Type B pancreatic cell (in vitro differentiated cells): ENCODE results near the gene VDR. TPM values are rescaled to one million over a fixed set of nuclear protein-coding genes. Genes with fewer than 3 reads are reported as not detected.

Experiments used
- DNase-seq: peaks from one replicate; pipeline ENCODE4 v3.0.0; 2021; ENCODE audit warnings: mixed read lengths; ENCODE audit not compliant: unreplicated experiment; ENCODE audit errors: extremely low spot score
- H3K27ac Mint-ChIP-seq: 2 replicates; pipeline ENCODE4 v1.8.0; 2021; ENCODE audit warnings: mild to moderate bottlenecking, mixed read lengths
- H3K27me3 Mint-ChIP-seq: 2 replicates; pipeline ENCODE4 v1.8.0; 2021; ENCODE audit warnings: mixed read lengths
- H3K36me3 Mint-ChIP-seq: 2 replicates; pipeline ENCODE4 v1.8.0; 2021; ENCODE audit warnings: mixed read lengths
- H3K4me1 Mint-ChIP-seq: one replicate; pipeline ENCODE4 v1.8.0; 2021; ENCODE audit warnings: mixed read lengths; ENCODE audit not compliant: unreplicated experiment
- H3K4me3 Mint-ChIP-seq: 2 replicates; pipeline ENCODE4 v1.8.0; 2021; ENCODE audit warnings: mild to moderate bottlenecking, mixed read lengths
- H3K9me3 Mint-ChIP-seq: 2 replicates; pipeline ENCODE4 v1.8.0; 2021; ENCODE audit warnings: mixed read lengths
- CTCF ChIP-seq: fragments of 200-600 bp; sonication (generic); conservative IDR thresholded peaks from 2 replicates; pipeline ENCODE4 v1.5.0; 2021; ENCODE audit warnings: antibody characterized with exemption, mild to moderate bottlenecking
- total RNA-seq: library from RNA; stranded (reverse); gene quantifications from 2 replicates; pipeline ENCODE4 v1.2.1, GENCODE V29; 2021; ENCODE audit warnings: low replicate concordance

Gene VDR
- total RNA-seq, 1 donor from 2014 or later, result 0.77 TPM

- Mint-ChIP-seq H3K27ac (peak overlapping the region; percentile 97), H3K36me3 (no peaks in the 10 kb centered on the region), H3K9me3 (no peaks in the 10 kb centered on the region), H3K4me1 (peaks cover 51% of the 10 kb centered on the region), H3K4me3 (peak overlapping the region; percentile 56), H3K27me3 (no peaks in the 10 kb centered on the region)
- DNase-seq, result no peak
- TF ChIP-seq CTCF, result no peak
These were observed 82.4 kb downstream of the VDR start for GRCh38 chr12:47822401-47822800.

GRCh38 chr12:47821346-47821706, 83.5 kb downstream of the VDR start:
- Mint-ChIP-seq H3K36me3 (no peaks in the 10 kb centered on the region), H3K27me3 (no peaks in the 10 kb centered on the region), H3K4me3 (peak overlapping the region; percentile 98), H3K9me3 (no peaks in the 10 kb centered on the region), H3K27ac (peak overlapping the region; percentile 97), H3K4me1 (peaks cover 59% of the 10 kb centered on the region)
- TF ChIP-seq CTCF, result no peak
- DNase-seq, result no peak

- peaks cover 62% of the 10 kb centered on the region for H3K4me1 Mint-ChIP-seq
- H3K27me3 Mint-ChIP-seq, result no peaks in the 10 kb centered on the region
- H3K27ac Mint-ChIP-seq, result peak overlapping the region; percentile 97
- no peaks in the 10 kb centered on the region for H3K9me3 Mint-ChIP-seq
- no peaks in the 10 kb centered on the region for H3K36me3 Mint-ChIP-seq
- DNase-seq, result no peak
- H3K4me3 Mint-ChIP-seq, result peak overlapping the region; percentile 98
- no peak for TF ChIP-seq CTCF
These were observed 84.0 kb downstream of the VDR start for GRCh38 chr12:47820631-47821345.

DNA sequence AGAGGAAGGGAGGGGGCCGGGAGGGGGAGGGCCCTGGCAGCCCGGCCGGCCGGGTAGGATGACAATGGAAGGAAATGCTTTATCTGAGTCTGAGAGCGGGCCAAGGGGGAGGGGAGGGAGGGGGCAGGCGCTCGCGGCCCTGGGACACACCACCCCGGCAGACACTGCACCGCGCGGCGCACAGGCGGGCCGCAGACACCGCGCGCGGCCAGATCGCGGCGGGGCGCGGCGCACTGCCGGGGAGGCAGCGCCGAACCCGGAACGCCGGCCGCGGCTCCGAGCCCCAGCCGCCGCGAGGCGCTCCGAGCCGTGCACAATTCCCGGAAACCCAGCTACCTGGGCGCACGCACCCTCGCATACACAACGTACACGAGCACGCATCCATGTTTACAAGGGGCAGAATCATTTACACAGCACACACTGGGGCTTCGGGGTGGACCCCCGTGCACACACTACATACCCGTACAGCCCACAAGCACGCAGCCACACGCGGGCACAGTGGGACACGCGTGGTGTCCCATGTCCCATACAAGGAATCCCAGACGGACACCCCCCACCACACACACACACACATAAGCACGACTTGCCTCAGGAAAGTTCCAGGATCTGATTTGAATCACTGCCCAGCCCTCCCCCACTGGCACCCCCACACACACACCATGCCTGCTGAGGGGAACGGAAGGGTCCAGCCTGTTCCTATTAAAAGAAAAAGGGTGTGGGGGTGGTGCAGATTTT, 84.7 kb downstream of the VDR start, which contains the start of gene HDAC7:
TSS of gene HDAC7 (minus strand) at position 8 of the 735 bp plus-strand sequence. CDS start 118 bp downstream, outside the sequence.
- peaks cover 56% of the 10 kb centered on the region for H3K4me1 Mint-ChIP-seq
- H3K4me3 Mint-ChIP-seq, result peak within 1 kb of the TSS; percentile 98
- no peaks in the 10 kb centered on the region for H3K9me3 Mint-ChIP-seq
- H3K27me3 Mint-ChIP-seq, result no peaks in the 10 kb centered on the region
- H3K36me3 Mint-ChIP-seq, result no peaks in the 10 kb centered on the region
- no peak for TF ChIP-seq CTCF
- H3K27ac Mint-ChIP-seq, result peak within 1 kb of the TSS; percentile 97
- DNase-seq, result no peak

GRCh38 chr12:47819138-47819895, 85.5 kb downstream of the VDR start:
- TF ChIP-seq CTCF, result peak; percentile 34
- peaks cover 53% of the 10 kb centered on the region for H3K4me1 Mint-ChIP-seq
- H3K36me3 Mint-ChIP-seq, result no peaks in the 10 kb centered on the region
- DNase-seq, result no peak
- H3K27me3 Mint-ChIP-seq, result no peaks in the 10 kb centered on the region
- no peaks in the 10 kb centered on the region for H3K9me3 Mint-ChIP-seq
- H3K4me3 Mint-ChIP-seq, result peak overlapping the region; percentile 91
- H3K27ac Mint-ChIP-seq, result peak overlapping the region; percentile 82
